ENCODE measurements around the gene GPA33.

Gene GPA33, protein sequence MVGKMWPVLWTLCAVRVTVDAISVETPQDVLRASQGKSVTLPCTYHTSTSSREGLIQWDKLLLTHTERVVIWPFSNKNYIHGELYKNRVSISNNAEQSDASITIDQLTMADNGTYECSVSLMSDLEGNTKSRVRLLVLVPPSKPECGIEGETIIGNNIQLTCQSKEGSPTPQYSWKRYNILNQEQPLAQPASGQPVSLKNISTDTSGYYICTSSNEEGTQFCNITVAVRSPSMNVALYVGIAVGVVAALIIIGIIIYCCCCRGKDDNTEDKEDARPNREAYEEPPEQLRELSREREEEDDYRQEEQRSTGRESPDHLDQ

DNA sequence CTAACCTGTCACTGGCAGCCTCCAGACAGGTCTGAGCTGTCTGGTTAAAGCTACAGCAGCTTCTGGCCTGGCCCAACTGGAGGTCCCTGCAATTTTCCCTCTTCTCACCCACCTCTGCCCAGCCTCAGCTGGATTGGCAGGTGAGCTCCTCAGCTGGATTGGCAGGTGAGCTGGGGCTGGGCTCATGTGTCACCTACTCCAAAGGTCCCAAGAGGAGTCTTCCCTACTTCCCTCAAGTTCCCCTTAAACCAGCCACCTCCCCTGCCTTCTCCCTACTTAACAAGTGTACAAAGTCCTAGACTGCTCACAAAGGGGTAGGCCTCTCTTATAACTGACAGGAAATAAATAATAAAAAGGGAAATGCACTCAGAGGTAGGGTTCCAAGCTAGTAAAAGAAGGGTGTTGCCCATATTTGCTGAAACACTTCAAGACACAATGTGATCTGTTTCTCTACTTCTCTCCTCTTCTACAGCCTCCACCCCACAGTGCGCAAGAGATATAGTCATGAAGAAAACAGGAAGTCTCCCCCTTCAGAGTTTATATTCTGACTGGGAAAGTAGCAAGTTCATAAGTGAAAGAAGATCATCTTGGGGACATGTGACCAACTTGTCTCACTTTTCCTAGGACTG is at the start of gene GPA33:
Gene GPA33 (minus strand): TSS at position 64 of the 629 bp plus-strand sequence. CDS start 90 bp downstream, outside the sequence.
- H3K4me3 ChIP-seq (replicated peaks; ENCODE audit: low read depth, low read length): no peak within 1 kb of the TSS
- TF ChIP-seq CTCF (IDR thresholded peaks at IDR 0.05; ENCODE audit: low read length, missing control alignments): no peak
- no peak for DNase-seq (ENCODE audit: low read depth)

DNA sequence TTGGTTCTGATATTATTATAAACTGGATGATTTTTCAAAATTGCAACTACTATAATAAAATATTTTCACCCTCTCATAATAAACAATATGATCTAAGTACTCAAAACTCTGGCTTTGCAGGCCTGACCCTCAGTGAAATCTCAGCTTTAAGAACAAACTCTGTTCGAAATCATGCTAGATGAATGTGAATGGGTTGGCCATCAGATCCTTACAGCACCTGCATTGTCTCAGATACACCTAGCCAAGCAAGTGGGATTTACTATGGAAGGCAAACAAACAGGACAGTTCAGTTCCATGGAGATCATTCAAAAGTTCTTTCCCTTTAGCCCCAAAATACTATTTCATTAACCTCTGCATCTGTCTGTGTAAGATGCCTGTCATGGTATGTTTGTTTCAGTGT is 48.5 kb upstream of the GPA33 start:
- no peak overlapping the region for H3K4me3 ChIP-seq (replicated peaks; ENCODE audit: low read depth, low read length)
- TF ChIP-seq CTCF (IDR thresholded peaks at IDR 0.05; ENCODE audit: low read length, missing control alignments): no peak
- DNase-seq (ENCODE audit: low read depth): no peak

DNA sequence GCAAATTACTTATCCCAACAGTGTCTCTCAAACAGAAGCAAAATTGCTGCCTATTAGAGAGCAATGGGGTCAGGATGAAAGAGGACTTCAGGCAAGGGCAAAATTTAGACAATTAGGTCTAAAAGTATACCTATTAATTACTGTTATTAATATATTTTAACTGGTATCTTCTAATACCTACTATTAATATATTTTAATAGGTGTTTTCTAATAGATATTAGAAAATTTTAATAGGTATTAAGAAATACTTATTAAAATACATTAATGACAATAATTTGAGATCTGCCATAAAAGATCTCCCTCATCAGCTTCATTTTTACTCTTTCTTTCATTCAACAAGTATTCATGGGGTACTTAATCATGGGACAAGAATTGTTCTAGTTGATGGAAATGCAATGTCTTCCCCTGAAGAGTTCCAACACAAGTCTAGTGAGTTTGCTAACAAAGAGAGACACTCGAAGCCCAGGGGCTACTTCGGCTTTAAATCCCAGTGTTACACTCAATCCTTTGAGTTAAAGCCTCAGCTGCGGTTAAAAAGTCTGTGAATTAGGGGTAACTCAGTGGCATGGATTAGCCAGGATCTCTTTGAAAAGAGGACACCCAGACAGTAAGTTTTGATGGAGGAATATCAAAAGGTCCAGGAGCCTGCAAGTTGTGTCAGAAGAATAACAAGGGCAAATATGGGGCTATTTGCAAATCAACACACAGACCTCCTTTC is 47.8 kb upstream of the GPA33 start:
- no peak for TF ChIP-seq CTCF (IDR thresholded peaks at IDR 0.05; ENCODE audit: low read length, missing control alignments)
- DNase-seq (ENCODE audit: low read depth): no peak
- H3K4me3 ChIP-seq (replicated peaks; ENCODE audit: low read depth, low read length): no peak overlapping the region

- H3K4me3 ChIP-seq (replicated peaks; ENCODE audit: low read depth, low read length): no peak overlapping the region
- no peak for TF ChIP-seq CTCF (IDR thresholded peaks at IDR 0.05; ENCODE audit: low read length, missing control alignments)
- no peak for DNase-seq (ENCODE audit: low read depth)
Measured at GRCh38 chr1:167137332-167137781, 47.2 kb upstream of the GPA33 start.

DNA sequence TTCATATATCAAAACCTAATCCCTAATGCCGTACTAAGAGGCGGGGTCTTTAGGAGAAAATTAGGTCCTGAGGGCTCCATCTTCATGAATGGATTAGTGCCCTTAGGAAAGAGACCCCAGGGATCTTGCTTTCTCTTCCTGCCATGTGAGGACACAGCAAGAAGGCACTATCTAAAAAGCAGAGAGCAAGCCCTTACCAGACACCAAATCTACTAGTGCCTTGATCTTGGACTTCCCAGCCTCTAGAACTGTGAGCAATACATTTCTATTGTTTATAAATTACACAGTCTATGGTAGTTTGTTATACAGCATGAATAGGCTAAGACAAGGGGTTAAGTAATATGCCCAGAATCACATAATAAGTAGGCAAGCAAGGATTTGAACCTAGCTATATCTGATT is 46.6 kb upstream of the GPA33 start:
- no peak for DNase-seq (ENCODE audit: low read depth)
- no peak for TF ChIP-seq CTCF (IDR thresholded peaks at IDR 0.05; ENCODE audit: low read length, missing control alignments)
- H3K4me3 ChIP-seq (replicated peaks; ENCODE audit: low read depth, low read length): no peak overlapping the region

DNA sequence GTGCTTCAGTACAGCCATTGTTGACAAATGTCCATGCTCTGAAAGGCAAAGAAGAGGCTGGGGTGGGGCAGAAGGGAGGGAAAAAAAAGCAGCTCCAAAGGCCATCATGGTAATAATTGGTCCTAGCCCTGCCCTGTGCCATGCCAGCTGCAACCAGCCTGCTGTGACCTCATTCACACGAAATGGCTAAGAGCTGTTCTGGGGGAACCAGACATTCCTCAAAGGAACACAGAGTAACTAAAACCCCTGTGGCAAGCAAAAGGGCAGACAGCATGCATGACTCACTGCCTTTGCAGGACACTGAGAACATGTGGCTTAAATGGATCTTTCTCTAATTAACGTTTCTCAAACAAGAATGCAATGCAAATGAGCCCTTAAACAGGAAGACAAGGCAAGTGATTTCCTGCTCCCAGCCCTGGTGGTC is 46.0 kb upstream of the GPA33 start:
- no peak overlapping the region for H3K4me3 ChIP-seq (replicated peaks; ENCODE audit: low read depth, low read length)
- DNase-seq (ENCODE audit: low read depth): peak; percentile 20
- TF ChIP-seq CTCF (IDR thresholded peaks at IDR 0.05; ENCODE audit: low read length, missing control alignments): no peak

Data from fibroblast of pulmonary artery (primary cell).